Hematopoietic multipotent progenitor cell (in vitro differentiated cells): ENCODE measurements around the gene DNHD1. TPM values are rescaled to one million over a fixed set of nuclear protein-coding genes. Genes with fewer than 3 reads are reported as not detected.

Experiments
- DNase-seq, 3 donors: peaks; one replicate each; pipeline ENCODE4 v3.0.0-alpha.2; 2011 to 2015; ENCODE audit warnings: low read depth in 2 of 3, low spot score in 2 of 3
- total RNA-seq: library from RNA; depleted of rRNA; stranded (reverse); fragments of >200 nt; gene quantifications from one replicate; pipeline ENCODE4 v1.2.3, GENCODE V29; 2012

DNHD1 gene, protein sequence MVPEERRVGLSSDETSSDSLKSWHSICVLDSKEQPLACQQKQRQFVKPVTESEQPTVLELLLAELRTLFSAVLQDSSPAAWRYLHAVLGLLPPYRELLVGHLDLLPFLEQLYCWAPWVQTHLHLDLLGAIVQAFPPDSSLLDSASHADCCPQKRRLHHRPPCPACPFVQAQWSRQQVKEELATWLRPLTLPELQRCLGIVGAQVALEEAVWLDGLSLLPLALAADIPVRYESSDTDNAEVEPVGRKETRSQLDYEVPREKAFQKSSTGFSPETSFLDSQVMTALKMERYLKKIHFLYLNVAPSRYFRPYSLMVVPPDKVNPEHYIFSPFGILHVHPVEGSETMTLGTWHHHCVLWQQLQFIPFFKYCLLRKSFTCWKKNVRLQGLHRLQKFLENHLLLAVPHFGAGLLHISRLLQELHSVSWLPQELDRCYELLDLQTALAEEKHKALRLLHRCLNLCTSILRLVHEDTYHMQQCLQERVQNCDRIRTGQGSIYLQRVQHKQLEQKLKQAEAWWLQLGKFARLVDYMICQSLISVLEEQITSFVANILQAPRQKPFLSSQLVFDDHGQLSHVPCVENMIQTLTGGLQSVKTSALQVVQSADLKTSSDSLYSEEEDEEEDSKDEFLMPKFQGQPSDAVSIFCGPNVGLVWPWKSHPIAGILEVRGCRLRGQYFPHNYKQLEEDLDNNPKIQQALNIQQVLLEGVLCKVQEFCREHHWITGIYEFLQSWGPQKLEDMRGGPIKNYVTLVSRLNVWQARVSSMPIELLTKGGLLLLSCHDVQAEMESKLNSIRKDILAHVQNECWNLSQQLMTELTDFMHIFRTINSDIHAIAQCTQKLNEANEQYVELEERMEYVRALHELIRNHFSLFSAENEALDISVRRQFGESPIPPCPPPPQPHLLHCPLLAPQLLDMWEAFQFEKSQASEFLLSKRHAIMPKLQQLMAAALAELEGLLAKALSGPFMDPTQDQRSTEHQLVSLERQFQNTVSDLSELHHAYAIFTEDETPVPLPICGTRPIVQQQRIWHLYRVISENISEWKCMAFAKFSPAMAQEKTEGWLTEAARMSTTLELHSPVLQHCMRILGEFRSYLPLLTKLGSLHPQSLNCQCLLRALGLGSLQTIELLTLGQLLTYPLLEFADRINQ (N-terminal part only)
- 15.6 TPM for total RNA-seq

DNA sequence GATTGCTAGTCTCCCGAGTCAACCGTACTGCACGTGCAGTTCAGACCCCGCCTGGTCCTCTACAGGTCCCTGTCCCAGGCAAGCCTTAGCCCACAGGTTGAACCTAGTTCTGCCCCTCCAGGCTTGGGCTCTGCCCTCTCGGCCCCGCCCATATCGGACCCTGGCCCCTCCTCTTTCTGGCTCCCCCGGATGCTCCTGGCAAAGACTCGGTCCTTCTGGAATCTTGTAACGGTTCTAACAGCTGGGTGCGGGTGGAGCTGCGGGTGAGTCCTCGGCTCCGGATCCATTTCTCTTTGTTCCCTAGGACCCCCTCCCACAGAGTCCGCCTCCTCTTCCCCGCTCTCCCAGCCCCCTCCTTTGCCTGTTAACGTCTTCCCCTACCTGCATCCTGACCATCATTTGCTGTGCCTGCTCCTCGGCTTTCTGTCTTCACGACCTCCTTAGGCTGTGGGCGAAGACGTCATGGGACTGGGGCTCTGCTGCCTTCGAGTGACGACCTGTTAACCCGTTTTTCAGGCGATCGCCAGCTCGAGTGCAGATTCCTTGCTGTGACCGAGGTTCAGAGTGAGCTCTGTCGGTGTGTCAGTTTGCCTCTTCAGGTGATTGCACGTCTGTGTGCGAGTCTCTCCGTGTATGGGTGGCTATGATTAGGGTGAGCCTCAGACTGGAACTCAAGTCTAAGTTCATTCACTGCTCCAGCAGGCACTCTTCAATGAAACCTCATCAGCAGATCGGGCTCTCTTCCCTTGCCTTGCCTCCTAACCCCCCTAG, at the start of gene DNHD1:
TSS of gene DNHD1 (plus strand) at position 212 of the 771 bp plus-strand sequence. CDS start 936 bp downstream, outside the sequence.
- no peak for DNase-seq

DNA sequence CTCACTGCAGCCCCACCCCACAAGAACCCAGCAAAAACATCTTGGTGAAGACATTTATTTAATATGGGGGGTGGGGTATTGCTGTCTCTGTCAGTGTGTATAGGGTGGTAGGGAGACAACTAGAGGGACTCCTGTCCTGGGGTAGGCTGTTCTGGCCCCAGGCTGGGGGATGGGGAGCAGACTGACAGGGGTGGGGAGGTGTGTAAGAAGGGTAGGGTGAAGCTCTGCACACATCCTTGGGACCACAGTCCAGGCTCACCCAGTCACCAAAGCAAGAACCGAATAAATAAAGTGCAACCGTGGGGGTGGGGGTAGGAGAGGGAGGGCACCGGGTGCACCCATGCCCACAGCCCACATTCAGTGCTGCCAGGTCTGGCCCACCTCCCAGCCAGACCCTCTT, 48.5 kb upstream of the DNHD1 start:
- no peak for DNase-seq

DNA sequence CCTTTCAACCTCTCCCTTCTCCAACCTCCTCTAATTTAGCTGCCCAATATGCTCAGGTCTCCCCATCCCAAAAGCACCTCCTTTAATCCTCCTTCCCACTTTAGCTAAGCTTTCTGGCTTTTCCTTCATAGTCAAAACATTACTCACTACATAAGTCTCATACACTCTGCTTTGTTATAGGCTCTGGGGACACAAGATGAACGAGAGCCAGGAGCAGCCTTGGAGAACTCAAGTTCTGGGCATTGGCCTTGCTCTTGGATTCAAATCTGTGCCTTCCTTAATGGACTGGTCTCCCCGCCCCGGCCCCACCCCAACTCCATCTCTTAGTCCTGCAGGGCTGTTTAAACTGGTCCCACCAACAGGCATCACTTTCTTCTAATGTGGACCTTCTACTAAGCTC, 44.9 kb upstream of the DNHD1 start:
- no peak for DNase-seq

DNA sequence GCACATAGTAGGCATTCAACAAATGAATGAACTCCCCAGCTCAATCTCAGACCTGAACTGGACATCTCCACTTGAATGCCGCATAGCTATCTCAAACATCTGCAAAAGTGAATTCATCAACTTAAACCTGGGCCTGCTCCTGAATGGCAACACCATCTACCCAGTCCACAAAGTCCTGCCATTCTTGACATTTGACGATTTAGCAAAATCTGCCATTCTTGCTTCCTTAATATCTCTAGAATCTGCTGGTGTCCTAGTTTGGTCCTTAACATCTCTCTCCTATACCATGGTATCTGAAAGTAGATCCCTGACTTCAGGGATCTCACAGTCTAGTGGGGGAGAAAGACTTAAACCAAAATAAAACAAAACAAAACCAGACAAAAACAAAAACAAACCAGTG, 43.9 kb upstream of the DNHD1 start:
- DNase-seq = no peak

DNA sequence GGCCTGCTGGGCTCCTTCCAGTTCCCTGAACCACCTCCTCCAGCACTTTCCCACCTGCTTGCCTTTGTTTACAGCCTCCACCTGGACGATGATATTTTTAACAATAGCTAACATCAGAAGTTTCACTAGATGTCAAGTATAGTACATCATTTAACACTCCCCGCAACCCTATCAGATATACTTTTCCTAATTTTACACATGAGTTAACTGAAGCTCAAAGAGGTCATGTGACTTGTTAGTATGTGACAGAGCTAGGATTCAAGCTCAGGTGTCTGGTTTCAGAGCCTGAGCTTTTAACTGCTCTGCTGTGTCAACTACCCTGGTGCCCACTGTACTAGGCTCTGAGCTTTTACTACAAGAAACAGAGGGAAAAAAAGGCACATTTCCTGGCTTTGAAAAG, 42.0 kb upstream of the DNHD1 start:
- no peak for DNase-seq

DNA sequence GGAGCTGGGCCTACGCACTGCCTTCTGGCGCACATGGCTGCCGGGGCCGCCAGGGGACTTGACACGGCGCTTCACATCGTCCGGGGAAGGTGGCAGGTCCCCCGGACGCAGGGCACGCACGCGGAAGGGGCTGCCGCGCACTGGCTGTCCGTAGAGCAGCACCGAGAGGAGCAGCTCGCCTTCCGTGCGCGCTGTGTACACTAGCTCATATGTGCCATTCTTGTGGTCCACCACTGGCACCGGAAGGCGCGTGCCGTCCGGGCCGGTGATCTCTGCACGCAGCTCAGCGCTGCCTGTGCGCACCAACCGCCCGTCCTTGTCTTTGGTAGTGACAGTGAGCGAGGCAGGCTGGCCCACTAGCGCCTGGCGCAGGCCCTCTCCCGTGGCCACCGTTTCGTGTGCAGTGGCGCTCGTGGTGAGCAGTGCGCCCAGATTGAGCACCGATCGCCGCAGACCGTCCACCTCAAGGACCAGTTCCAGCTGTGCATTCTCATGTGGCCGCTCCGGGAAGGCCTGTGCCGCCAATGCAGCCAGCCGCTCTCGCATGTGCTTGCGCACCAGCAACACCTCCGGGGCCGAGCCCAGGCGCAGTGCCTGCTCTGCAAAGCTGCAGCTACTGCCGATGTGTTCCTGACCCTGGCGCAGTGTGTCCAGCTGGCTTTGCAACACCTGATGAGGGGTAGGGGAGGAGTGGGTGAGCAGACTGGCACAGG, 40.6 kb upstream of the DNHD1 start:
- no peak for DNase-seq

DNA sequence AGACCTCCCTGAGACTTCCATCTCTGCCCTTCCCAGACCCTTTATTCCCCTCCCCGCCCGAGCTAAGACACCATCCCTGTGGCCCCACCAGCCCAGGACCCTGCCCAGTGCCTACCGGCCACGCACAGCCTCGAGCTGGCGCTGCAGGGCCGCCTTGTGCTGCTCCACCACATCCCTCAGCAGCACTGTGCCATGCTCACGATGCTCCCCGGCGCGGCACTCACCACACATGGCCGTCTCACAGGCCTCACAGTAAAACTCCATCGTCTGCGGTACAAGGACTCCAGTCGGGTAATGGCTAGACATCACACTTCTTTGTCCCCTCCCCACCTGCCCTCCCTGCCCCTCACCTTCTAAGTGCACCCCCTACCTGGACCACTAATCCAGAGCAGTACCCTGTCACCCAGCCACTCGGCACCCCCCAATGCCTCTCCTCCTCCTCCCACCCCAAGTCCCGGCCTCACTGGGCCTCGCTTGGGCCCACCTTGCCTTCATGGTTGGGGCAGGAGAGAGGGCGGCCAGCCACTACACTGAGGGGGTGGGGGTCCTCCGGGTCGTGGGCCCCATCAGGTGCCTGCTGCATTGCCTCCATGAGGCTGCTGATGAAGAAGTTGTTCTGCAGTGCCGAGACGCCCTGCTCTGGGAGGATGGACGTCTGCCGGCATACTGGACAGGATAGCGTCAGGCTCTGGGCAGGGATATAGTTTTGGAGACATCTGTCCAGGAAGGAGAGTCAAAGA, 39.3 kb upstream of the DNHD1 start:
- DNase-seq = no peak

DNA sequence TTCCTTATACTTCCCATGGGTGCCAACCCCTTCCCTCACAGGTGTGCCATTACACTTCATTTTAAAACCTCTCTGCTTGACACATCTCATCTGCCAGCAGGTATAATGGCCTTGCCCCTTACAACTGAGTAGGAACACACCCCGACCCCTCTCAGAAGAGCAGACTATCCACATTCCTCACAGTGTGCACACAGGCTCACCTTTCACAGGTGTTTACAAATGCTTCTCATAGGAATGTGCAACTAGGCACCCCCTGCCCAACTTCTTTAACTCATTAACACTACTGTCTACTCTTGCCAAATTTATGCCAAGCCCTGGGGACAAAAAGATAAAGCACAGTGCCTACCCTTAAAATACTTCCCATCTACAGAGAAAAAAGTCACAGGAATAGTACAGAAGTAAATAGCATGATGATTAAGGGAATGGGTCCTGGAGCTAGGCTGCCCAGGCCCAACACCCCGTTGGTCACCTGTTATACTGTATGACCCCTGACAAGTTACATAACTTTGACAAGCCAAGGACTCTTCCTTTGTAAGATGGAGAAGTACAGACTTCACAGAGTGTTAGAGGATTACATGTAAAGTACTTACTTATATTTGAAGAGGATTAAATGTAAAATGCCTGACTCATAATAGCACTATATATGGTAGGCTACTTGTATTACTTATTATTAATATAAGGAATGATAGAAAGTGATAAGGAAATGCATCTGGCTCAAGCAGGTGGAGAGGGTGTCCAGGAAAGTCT, 38.6 kb upstream of the DNHD1 start:
- DNase-seq = no peak

DNA sequence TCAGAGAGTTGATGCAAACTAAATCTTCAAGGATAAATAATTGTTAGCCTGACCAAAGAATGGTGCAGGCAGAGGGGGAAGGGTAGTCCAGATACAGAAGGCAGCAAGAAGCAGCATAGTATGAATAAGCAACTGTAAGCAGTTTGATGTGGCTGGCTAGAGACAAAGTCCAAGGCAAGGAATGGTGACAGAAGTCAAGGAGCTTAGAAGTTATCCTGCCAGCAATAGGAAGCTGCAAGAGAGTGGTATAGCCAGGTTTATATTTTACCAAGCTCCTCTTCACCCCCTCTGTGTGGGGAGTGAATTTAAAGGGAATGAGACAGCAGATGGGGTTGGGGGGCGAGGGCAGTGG, 38.0 kb upstream of the DNHD1 start:
- DNase-seq = no peak

DNA sequence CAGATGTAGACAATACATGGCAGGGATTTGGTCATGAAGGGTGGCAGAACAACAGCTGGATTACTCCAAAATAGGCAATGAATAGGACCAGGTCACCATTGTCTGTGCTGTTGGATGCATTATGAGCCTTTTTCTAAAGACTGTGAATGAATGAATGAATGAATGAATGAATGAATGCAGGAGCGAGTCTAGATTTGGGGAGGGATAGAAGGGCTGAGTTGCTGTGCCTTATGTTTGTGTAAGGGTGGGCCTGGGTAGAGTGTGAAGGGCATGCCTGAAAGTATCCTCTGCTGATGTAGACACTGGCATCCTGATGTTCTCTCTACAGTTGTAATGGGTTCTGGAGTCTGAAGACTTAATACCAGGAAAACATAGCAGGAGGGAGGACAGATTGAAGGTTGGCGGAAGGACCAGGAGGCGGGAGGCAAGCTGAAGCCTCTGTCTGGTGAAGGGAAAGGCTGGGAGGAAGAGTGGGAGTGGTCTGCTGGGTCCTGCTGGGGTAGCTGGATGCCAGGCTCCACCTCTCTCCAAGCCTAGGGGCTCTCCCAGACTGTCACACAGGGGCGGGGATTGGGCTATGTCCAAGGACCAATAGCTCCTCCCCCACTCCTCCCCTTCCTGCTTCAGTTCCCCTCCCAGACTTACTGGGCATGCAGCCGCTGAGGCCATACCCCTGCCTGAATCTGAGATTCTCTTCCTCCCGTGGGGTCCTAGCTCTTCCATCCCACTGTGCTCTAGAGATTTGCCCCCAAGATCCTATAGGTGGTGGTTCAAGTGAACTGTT, 28.2 kb upstream of the DNHD1 start:
- DNase-seq = peak in 2 of 3 donors; percentile 89 to 92

DNA sequence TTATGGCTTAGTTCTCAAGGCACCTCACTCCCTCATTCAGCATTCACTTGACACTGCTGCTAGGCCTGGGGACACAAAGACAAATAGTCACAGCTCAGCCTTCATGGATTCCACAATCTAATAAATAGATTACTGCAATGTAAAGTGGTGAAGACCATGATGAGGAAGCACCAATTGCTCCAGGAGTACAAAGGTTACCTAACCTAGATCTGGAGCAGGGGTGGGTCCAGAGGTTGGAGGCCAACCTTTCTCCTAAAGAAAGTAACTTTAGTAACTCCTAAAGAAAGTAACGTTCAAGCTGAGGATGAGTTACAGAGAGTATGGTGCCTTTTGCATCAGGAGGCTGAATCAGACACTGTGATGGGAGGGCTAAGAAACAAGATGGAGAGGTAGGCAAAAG, 27.5 kb upstream of the DNHD1 start:
- DNase-seq = no peak

DNA sequence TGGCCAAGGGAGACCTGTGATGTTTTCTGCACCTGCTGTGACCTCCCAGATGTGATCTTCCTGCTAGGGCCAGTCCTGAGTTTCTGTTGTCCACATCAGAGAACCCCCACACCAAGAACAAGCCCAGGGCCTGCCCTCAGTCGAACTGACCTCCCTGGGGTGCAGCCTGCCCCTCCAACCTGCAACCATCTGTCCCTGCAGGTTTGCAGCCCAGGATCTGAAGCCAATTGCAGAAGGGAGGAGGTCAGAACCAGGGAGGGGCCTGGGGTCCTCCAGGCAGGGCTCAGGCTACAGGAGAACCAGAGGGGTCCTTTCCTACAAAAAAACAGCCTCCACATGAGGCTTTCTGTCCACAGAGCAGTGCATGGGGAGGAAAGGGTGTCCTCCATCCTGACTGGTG, 24.1 kb upstream of the DNHD1 start:
- no peak for DNase-seq

DNA sequence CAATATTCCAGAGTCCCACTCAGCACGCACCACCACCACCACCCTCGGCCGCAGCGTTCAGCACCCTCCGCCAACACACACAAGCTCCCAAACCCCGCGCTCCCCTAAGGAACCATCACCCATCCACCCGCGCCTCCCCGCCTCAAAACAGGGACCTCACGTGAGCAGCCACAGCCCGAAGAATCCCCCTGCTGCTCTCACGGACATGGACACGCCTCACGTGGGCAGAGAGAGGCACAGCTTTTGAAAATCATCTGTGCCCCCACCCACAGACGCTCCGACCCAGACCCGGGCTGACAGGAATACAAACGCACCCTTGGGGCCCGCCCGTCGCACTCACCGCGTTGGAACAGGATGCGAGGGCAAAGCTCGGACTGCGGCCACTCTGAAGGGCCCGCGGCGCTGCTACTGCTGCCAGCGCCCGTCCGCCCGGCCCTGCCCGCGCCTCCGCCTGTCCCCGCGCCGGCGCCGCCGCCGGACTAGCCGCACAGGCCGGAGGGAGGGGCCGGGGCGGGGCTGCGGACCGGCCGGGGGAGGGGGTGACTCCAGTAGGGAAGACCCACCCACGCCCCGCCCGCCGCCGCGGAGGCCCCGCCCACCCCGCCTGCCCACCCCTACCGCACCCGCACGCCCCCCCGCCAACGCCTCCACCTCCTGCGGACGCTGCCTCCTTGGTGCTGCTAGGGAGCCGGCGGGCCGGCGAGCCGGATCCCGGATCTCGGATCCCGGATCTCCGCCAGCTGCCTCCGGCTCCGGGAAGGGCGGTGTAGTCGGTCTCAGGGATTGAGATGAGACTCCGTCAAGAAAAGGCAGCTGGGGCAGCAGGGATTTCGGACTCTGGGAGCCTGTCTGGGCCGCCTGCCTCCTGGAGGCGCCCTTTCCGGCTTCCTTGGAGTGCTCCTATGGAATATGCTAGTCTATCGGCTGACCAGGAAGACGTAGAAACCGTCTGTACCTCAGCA, 23.3 kb upstream of the DNHD1 start, which contains the start of gene TRIM3:
TSS of gene TRIM3 (minus strand) at position 491 of the 962 bp plus-strand sequence. CDS start 8,246 bp downstream, outside the sequence.
- peak; percentile 31 to 78 (median 71) for DNase-seq

DNA sequence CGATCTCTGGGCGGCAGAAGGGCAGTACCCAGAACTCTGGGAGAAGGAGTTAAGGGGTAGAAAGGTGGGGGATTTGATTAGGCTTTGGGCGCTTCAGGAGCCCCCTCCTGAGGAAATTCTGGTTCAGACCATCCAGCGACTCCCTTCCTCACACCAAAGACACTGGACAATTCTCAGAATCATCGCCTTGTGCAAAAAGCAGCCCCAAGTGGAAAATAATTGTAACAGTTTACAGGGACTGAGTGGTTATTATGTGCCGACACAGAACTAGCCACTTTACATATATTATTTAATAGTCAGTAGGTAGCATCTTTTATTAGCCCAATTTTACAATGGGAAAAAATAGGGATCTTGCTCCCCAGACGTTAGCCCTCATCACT, 22.7 kb upstream of the DNHD1 start:
- DNase-seq = peak in 1 of 3 donors; percentile 15

DNA sequence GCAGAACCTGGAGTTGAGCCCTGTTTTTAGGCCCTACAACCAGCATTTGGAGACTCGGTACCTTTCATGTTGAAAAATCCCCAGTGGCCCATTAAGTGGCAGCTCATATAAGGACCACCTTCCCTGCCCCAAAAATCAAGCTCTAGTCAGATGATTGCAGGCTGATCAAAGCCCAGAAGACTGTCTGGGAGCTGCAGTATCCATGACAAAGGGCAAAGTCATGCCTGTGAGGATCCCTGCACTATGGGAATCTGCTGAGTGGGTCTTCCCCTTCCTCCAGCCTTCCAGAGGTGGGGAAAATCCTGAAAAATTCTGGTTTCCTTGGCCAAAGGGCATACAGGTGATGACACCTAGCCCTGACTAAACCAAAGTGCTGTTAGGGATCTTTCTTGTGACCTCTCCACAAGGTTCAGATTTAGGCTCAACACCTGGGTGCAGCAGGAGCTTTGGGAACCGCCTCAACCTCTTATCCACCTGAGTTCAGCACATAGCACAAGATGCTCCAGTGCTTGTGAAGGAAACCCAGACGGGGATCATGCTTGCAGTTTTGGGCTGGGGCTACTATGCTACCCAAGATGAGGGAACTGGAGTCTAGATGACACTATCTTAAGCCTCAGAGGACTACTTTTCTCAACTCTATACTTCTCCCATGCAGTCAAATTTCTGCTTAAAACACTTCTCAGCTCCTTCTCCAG, 22.1 kb upstream of the DNHD1 start:
- DNase-seq = no peak

DNA sequence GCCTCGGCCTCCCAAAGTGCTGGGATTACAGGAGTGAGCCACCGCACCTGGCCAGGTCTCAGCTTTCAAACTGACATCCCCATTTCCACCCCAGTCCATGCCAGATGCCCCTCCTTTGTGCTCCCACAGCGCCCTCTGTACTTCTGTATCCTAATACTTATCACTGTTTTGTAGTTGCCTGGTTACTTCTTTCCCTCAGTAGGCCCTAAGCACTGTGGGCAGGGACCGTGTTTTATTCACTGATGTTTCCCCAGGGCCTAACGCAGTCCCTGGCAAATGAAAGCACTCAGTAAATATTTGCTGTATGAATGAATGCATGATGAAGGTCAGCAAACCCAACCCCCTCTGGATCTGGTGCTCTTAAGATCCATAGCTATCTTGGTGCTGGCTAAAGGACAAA, 21.1 kb upstream of the DNHD1 start:
- DNase-seq = peak in 2 of 3 donors; percentile 12 to 14
